ENCODE data around the gene SLC35F2.

- no peak for TF ChIP-seq CTCF (IDR thresholded peaks at IDR 0.05)
- TF ChIP-seq POLR2A (IDR thresholded peaks at IDR 0.05): no peak
These were observed 8.8 kb downstream of the SLC35F2 start for GRCh38 chr11:107849790-107850189.

All from right lobe of liver (tissue), 4 donors.